Activated CD8-positive, alpha-beta memory T cell treated with anti-CD3 and anti-CD28 coated beads for 48 hours (primary cell): ENCODE results near the gene UBE2D4.
"Not testable (repeated sequence)": the region's sequence is repeated elsewhere in the genome, so short reads cannot be mapped to it uniquely, and the experiment has no call there.

Experiments
- DNase-seq, 3 experiments: peaks; one replicate each; pipeline ENCODE4 v3.0.0-alpha.2; 2020; ENCODE audit warnings: low read depth in 2 of 3, low spot score in 2 of 3

Gene UBE2D4

GRCh38 chr7:43925984-43926797 lies at the start of gene UBE2D4:
UBE2D4 (plus strand) TSS chr7:43926436; CDS start chr7:43926533, 97 bp downstream.
- DNase-seq, result peak; percentile 76 to 83 (median 77)

GRCh38 chr7:43876976-43877745 lies 49.1 kb upstream of the UBE2D4 start:
- DNase-seq, result no peak

- no peak for DNase-seq
These were observed 48.0 kb upstream of the UBE2D4 start for GRCh38 chr7:43877968-43878864.

- no peak for DNase-seq
These were observed 47.4 kb upstream of the UBE2D4 start for GRCh38 chr7:43878867-43879266.

- DNase-seq, result no peak
These were observed 46.8 kb upstream of the UBE2D4 start for GRCh38 chr7:43879477-43879876.

GRCh38 chr7:43880596-43880995 lies 45.6 kb upstream of the UBE2D4 start:
- no peak for DNase-seq

- no peak for DNase-seq
These were observed 42.0 kb upstream of the UBE2D4 start for GRCh38 chr7:43884209-43884608.

- no peak for DNase-seq
These were observed 41.6 kb upstream of the UBE2D4 start for GRCh38 chr7:43884617-43885016.

- no peak for DNase-seq
These were observed 37.0 kb upstream of the UBE2D4 start for GRCh38 chr7:43888993-43889945.

- no peak for DNase-seq
These were observed 35.8 kb upstream of the UBE2D4 start for GRCh38 chr7:43890468-43890867.

GRCh38 chr7:43891069-43891955 lies 34.9 kb upstream of the UBE2D4 start:
- DNase-seq, result no peak

- no peak for DNase-seq
These were observed 30.3 kb upstream of the UBE2D4 start for GRCh38 chr7:43895847-43896415.

GRCh38 chr7:43898571-43898970 lies 27.7 kb upstream of the UBE2D4 start:
- not testable (repeated sequence) for DNase-seq

- DNase-seq, result no peak
These were observed 23.6 kb upstream of the UBE2D4 start for GRCh38 chr7:43902542-43903054.

- no peak for DNase-seq
These were observed 21.6 kb upstream of the UBE2D4 start for GRCh38 chr7:43904533-43905208.

GRCh38 chr7:43905209-43905946 lies 20.9 kb upstream of the UBE2D4 start:
- no peak for DNase-seq

GRCh38 chr7:43905956-43906330 lies 20.3 kb upstream of the UBE2D4 start:
- peak in 2 of 3 experiments; percentile 0 to 6 for DNase-seq
